DND-41 (cell line): Measurements from ENCODE around the gene ABAT.

Source experiments
- ATAC-seq: fragments of 200-7000 bp; cut with Tn5 transposase; 3 replicates; pipeline ENCODE4 v1.9.1; 2021; ENCODE audit warnings: low read depth; ENCODE audit not compliant: insufficient read depth
- DNase-seq: peaks from one replicate; pipeline ENCODE4 v3.0.0-alpha.2; 2020
- H2AFZ ChIP-seq: 2 replicates; pipeline ENCODE4 v1.6.0; 2012; ENCODE audit warnings: low read depth, low read length
- H3K27ac ChIP-seq: 2 replicates; pipeline ENCODE4 v1.5.1; 2012; ENCODE audit warnings: low read length, inconsistent platforms
- H3K27me3 ChIP-seq: fragments of 200-600 bp; sonication (generic); 2 replicates; pipeline ENCODE4 v1.6.0; 2012; ENCODE audit warnings: low read length, mild to moderate bottlenecking, inconsistent platforms; ENCODE audit not compliant: insufficient read depth, poor library complexity
- H3K36me3 ChIP-seq: 2 replicates; pipeline ENCODE4 v1.5.1; 2012; ENCODE audit warnings: low read length, inconsistent platforms; ENCODE audit not compliant: insufficient read depth
- H3K4me1 ChIP-seq: 2 replicates; pipeline ENCODE4 v1.5.1; 2012; ENCODE audit warnings: mild to moderate bottlenecking, low read length; ENCODE audit not compliant: insufficient read depth
- H3K4me2 ChIP-seq: 2 replicates; pipeline ENCODE4 v1.6.0; 2012; ENCODE audit warnings: mild to moderate bottlenecking, moderate library complexity, low read length, inconsistent platforms; ENCODE audit not compliant: insufficient read depth
- H3K4me3 ChIP-seq, 2 experiments: fragments of 200-600 bp in 1 of 2; shearing (Covaris generic) in 1 of 2; 2 replicates each; pipeline ENCODE4 v1.5.1; 2012 to 2016; ENCODE audit warnings: inconsistent platforms in 2 of 2, low read length in 2 of 2, mild to moderate bottlenecking in 2 of 2, low read depth in 1 of 2, moderate library complexity in 1 of 2
- H3K79me2 ChIP-seq: 2 replicates; pipeline ENCODE4 v1.6.0; 2012; ENCODE audit warnings: low read length, inconsistent platforms; ENCODE audit not compliant: insufficient read depth
- H3K9ac ChIP-seq: 2 replicates; pipeline ENCODE4 v1.6.0; 2012; ENCODE audit warnings: low read depth, mild to moderate bottlenecking, inconsistent platforms, low read length, moderate library complexity
- H3K9me3 ChIP-seq: 2 replicates; pipeline ENCODE4 v1.5.1; 2012; ENCODE audit warnings: low read length, moderate library complexity, mild to moderate bottlenecking, inconsistent platforms; ENCODE audit not compliant: insufficient read depth, severe bottlenecking
- H4K20me1 ChIP-seq: 2 replicates; pipeline ENCODE4 v1.6.0; 2012; ENCODE audit warnings: low read length; ENCODE audit not compliant: insufficient read depth
- CTCF ChIP-seq: IDR thresholded peaks from 2 replicates; pipeline ENCODE4 v1.5.1; 2012; ENCODE audit warnings: borderline replicate concordance, low read length, moderate library complexity, mild to moderate bottlenecking; ENCODE audit not compliant: poor library complexity, severe bottlenecking; ENCODE audit errors: extremely low read depth
- EZH2 ChIP-seq: IDR thresholded peaks from 3 replicates; pipeline ENCODE4 v1.6.1; 2012; ENCODE audit warnings: borderline replicate concordance, low read depth, mild to moderate bottlenecking, moderate library complexity, low read length, inconsistent platforms; ENCODE audit not compliant: severe bottlenecking

ABAT gene

GRCh38 chr16:8822403-8822802 lies 148.0 kb downstream of the ABAT start:
- no peaks in the 10 kb centered on the region for H3K27me3 ChIP-seq
- H3K4me3 ChIP-seq, result no peak overlapping the region
- no peak overlapping the region for H3K4me2 ChIP-seq
- ATAC-seq, result no peak
- TF ChIP-seq EZH2, result no peak
- TF ChIP-seq CTCF, result no peak
- peaks cover 3% of the 10 kb centered on the region for H3K4me1 ChIP-seq
- no peak for DNase-seq
- no peaks in the 10 kb centered on the region for H3K9me3 ChIP-seq
- no peak overlapping the region for H3K27ac ChIP-seq
- H4K20me1 ChIP-seq, result peaks cover 19% of the 10 kb centered on the region; the same call in 1 of the 2 replicates
- peaks cover 85% of the 10 kb centered on the region for H3K36me3 ChIP-seq
- H3K79me2 ChIP-seq, result peaks cover 64% of the 10 kb centered on the region
- H2AFZ ChIP-seq, result no peak overlapping the region
- H3K9ac ChIP-seq, result no peak overlapping the region

DNA sequence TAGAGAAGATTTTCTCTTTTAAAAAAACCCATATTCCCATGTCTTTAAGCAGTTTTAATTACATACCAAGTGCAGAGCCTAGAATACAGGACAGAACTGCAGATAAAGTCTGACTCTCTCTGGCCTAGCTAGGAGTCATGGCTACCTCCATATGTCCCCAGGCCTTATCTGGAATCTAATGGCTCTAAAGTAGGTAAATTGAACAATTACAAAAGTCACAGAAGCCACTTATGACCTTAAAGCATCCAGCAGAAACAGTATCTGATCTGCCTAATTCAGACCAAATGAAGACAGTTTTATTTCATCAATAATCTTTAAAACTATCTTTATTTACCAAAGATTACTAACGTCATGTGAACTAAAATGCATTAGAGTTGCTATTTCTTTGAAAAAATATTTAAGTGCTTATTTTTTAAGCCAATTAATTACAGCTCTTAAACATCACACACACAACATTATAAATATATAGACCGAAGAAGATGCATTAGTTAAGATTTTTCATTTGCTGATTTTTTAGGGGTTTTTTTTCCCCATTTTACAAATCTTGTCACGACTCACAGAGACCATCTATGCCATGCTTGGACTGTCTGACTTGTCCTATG lies 152.0 kb downstream of the ABAT start:
- Histone ChIP-seq H4K20me1 (peaks cover 29% of the 10 kb centered on the region), H3K4me3 (no peak overlapping the region), H3K36me3 (peaks cover 80% of the 10 kb centered on the region), H3K9me3 (no peaks in the 10 kb centered on the region), H3K4me1 (peaks cover 27% of the 10 kb centered on the region), H3K27me3 (no peaks in the 10 kb centered on the region), H3K4me2 (no peak overlapping the region), H2AFZ (no peak overlapping the region), H3K79me2 (peaks cover 53% of the 10 kb centered on the region), H3K9ac (no peak overlapping the region), H3K27ac (no peak overlapping the region)
- no peak for ATAC-seq
- TF ChIP-seq EZH2 (no peak), CTCF (no peak)
- no peak for DNase-seq

DNA sequence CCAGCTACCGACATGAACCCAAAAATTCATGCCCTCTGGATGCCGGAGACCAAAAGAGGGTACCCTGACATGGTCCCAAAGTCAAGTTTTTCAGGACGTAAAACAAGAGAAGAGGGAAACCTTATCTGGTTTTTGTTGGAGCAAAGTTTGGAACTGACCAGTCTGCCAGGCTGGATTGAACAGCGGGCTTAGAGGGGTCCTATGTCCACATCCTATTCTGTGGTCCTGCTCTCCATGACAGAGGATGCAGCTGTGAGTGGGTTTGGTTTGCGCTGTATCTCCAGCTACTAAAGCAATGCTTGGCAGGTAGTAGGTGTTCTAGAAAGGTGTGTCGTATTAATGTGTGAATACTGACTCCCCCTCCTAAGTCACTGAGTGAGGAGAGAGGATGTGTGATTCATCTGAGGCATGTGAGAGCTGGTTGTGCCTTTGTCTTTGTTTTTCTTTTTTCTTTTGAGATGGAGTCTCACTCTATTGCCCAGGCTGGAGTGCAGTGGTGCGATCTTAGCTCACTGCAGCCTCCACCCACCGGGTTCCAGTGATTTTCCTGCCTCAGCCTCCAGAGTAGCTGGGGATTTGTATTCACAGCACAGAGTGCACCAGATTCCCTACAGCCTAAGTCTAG lies 154.2 kb downstream of the ABAT start:
- H3K4me1 ChIP-seq, result peaks cover 48% of the 10 kb centered on the region
- no peak overlapping the region for H2AFZ ChIP-seq
- peaks cover 38% of the 10 kb centered on the region for H3K79me2 ChIP-seq
- H3K4me3 ChIP-seq, result no peak overlapping the region
- 0 out of 2 replicates have a peak overlapping the region, but pooled peaks have one; percentile 1 for H3K27ac ChIP-seq
- no peak overlapping the region for H3K4me2 ChIP-seq
- peaks cover 27% of the 10 kb centered on the region for H4K20me1 ChIP-seq
- ATAC-seq (no peak), DNase-seq (no peak)
- no peak overlapping the region for H3K9ac ChIP-seq
- H3K9me3 ChIP-seq, result no peaks in the 10 kb centered on the region
- no peaks in the 10 kb centered on the region for H3K27me3 ChIP-seq
- H3K36me3 ChIP-seq, result peaks cover 61% of the 10 kb centered on the region
- TF ChIP-seq EZH2 (no peak), CTCF (no peak)
